Measurements from ENCODE around the gene PCSK6. TPM values are rescaled to one million over a fixed set of nuclear protein-coding genes. Genes with fewer than 3 reads are reported as not detected.
"Not testable (repeated sequence)": the region's sequence is repeated elsewhere in the genome, so short reads cannot be mapped to it uniquely, and the experiment has no call there.

PCSK6 gene
- total RNA-seq, 1 donor from 2014 or later: 3.7 TPM

DNA sequence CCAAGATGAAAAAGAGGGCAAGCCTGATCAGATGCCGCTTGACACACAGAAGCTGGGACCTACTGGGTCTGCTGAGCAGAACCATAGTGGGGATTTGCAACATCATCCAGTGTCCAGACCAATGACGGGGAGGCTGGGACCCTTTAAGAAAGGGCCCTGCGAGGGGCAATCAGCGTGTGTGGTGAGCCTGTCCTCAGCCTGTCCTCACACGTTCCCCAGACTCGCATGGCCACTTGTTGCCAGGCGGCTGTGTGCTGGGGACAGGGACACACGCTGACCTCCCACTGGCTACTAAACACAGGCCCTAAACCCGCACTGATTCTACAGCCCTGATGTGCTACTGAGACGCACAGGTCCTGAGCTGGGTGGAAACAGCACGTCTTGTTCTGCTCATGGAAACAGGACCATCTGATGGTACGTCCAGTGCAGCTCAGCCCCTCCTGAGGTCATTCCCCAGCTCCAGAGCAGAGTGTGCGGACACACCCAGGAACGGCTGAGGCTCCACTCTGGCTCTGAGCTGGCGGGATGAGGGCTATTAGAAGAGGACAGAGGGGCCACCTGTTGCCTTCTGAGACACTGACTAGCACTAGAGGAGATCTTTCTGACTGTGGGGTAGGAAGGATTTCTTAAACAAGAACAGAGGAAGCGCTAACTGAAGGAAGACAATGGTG, 24.4 kb downstream of the PCSK6 start:
- DNase-seq (ENCODE audit: low read depth): no peak
- H3K4me3 ChIP-seq (ENCODE audit: low read depth, low read length): no peak overlapping the region
- TF ChIP-seq, protein P1, sequence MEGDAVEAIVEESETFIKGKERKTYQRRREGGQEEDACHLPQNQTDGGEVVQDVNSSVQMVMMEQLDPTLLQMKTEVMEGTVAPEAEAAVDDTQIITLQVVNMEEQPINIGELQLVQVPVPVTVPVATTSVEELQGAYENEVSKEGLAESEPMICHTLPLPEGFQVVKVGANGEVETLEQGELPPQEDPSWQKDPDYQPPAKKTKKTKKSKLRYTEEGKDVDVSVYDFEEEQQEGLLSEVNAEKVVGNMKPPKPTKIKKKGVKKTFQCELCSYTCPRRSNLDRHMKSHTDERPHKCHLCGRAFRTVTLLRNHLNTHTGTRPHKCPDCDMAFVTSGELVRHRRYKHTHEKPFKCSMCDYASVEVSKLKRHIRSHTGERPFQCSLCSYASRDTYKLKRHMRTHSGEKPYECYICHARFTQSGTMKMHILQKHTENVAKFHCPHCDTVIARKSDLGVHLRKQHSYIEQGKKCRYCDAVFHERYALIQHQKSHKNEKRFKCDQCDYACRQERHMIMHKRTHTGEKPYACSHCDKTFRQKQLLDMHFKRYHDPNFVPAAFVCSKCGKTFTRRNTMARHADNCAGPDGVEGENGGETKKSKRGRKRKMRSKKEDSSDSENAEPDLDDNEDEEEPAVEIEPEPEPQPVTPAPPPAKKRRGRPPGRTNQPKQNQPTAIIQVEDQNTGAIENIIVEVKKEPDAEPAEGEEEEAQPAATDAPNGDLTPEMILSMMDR (conservative IDR thresholded peaks at IDR 0.05; ENCODE audit: low read depth, low read length): no peak

DNA sequence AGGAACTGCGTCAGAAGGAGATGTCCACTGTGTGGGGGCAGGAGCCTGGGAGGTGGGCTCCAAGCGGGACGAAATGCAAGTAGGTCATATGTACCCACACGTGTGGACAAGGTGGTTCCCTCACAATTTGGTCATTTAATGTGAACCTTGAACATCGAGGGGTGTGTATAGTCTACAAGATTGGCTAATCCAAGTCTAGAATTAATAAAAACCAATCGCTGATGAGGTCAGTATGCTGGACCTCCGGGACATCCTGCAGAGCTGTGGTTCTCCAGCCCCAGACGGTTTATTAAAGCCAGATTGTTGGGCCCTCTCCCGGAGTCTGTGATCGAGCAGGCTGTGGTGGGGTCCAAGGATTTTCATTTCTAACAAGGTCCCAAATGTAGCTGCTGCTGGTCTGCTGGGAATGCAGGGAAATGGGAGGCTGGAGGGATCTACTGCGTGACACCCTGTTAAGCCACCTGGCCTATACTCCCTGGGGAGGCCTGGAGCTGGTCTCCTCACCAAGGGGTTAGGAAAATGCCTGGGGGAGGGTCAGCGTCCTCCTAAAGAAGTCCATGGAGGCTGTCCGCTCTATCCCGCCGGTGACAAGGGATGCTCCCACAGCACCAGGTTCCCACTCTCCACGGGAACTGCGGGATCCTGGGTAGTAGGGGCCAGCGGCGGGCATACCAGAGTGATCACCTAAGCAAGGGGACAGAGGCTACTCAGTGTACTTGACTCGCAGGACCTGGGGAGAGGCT, 25.1 kb downstream of the PCSK6 start:
- no peak overlapping the region for H3K4me3 ChIP-seq (ENCODE audit: low read depth, low read length)
- no peak for DNase-seq (ENCODE audit: low read depth)
- TF ChIP-seq, protein P1 (conservative IDR thresholded peaks at IDR 0.05; ENCODE audit: low read depth, low read length): no peak

DNA sequence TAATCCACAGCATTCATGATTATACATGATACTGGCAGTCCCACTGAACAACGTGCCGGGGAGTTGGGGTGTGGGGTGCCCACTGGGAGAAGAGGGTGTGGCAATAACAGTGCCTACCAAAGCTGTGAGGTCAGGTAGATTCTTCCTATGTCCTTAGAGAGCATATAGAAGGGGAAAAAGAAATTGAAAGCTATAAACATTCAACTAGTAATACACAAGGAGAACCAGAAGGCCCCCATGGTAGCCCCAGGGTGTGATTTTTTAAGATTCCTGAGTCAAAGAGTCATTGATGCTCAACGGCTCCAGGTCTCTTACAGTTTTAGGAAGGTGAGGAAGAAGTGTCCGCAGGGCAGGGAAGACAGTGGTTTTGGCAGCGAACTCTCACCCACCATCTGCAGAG, 25.8 kb downstream of the PCSK6 start:
- not testable (repeated sequence) for H3K4me3 ChIP-seq (ENCODE audit: low read depth, low read length); DNase-seq (ENCODE audit: low read depth)

DNA sequence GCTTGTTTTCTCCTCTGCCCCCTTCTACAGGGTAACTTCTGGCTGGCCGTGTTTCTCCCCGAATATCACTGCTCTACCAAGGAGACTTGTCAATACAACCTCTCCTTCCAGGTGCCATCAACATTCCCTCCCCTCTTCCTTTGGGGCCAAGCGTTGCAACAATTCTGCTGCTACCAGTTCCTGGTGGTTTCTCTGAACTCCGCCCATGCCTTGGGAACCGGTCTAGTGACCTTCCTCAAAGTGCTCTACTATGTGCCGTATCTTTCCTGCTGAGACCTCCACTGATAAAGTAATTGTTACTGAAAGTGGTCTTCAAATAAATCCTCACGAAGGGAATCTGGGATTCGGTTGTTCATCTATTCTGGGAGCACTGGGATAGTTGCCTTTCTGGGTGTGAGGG, 26.2 kb downstream of the PCSK6 start:
- DNase-seq (ENCODE audit: low read depth): no peak
- no peak overlapping the region for H3K4me3 ChIP-seq (ENCODE audit: low read depth, low read length)
- TF ChIP-seq, protein P1 (conservative IDR thresholded peaks at IDR 0.05; ENCODE audit: low read depth, low read length): no peak

DNA sequence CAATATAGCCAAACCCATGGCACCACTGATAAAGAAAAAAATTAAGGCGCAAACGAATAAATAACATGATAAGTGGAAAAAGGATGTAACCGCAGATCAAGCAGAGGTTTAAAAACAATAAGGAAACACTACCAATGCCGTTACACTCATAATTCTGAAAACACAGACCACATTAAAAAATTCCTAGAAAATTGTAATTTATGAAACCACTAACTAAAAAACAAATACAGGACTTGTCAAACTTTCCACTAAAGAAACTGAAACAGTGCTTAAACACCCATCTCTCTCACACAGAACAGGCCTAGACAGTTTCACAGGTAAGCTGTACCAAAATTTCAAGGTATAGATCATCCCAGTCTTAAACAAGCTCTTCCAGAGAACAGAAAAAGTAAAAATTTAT, 28.4 kb downstream of the PCSK6 start:
- no peak for DNase-seq (ENCODE audit: low read depth)
- H3K4me3 ChIP-seq (ENCODE audit: low read depth, low read length): no peak overlapping the region
- TF ChIP-seq, protein P1 (conservative IDR thresholded peaks at IDR 0.05; ENCODE audit: low read depth, low read length): no peak

DNA sequence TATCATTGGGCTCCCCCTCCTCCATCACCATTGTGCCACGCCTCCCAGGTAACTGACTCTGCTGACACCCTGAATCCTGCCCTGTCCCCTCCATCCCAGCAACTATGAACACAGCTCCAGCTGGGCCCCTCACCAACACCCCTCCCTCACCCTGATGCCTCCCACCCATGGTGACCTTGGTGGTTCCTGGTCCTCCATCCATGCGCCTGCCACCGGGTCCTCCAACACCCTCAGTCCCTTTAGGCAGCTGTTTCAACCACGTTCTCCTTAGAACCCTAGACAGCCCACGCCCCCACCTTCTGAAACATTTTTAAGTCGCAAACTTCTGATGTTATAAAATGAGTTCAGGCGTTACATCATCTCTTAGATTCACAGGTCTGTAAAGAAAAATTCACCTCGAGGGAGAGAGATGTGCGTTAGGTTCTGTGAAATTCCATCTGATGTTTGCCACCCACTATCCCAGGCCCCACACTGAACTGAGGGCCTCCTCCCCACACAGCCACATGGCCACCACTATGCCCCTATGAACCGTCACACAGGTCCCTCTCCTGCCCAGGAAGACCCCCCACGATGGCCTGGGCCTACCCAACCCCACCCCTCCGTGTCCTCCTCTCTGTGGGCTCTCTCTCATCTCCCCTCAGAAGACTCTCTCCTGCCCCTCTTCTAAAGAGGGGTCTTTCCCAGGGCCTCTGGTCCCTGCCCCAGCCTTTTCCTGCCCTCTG, 29.8 kb downstream of the PCSK6 start:
- H3K4me3 ChIP-seq (ENCODE audit: low read depth, low read length): no peak overlapping the region
- DNase-seq (ENCODE audit: low read depth): no peak
- TF ChIP-seq, protein P1 (conservative IDR thresholded peaks at IDR 0.05; ENCODE audit: low read depth, low read length): no peak

DNA sequence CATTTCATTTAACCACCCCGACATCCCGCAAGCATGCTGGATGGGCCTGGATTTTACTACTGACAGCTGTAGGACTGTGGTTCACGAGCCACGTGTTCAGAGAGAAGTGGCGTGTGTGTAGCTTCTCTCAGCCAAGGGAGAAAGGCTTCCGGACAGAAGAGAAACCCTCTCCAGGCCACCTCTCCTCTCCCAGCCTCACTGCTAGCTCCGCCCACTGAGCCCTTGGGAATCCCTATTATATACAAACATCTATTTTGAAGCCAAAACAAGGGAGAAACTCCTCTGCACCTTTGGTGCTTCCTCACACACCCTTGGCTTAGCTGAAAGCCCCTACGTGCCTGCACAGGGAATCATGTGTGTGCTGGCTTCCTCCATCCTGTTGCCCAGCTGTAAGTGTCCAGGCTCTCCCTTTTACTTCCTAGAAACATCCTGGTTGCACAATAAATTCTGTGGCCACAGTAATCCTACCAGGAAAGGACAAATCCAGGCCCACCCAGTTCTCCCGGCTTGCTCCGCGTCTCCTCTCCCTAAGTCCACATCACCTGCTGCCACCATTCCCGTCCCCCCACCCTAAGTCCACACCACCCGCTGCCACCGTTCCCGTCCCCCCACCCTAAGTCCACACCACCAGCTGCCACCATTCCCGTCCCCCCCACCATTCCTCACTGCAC, 30.5 kb downstream of the PCSK6 start:
- H3K4me3 ChIP-seq (ENCODE audit: low read depth, low read length): no peak overlapping the region
- TF ChIP-seq, protein P1 (conservative IDR thresholded peaks at IDR 0.05; ENCODE audit: low read depth, low read length): no peak
- no peak for DNase-seq (ENCODE audit: low read depth)
